ENCODE measurements around the gene CFAP74.

CFAP74 gene

GRCh38 chr1:2042830-2043773, 39.5 kb upstream of the CFAP74 start:
- no peak for DNase-seq (ENCODE audit: low read depth)

GRCh38 chr1:2041887-2042286, 38.3 kb upstream of the CFAP74 start:
- DNase-seq (ENCODE audit: low read depth): no peak

- DNase-seq (ENCODE audit: low read depth): no peak
Observed at GRCh38 chr1:2041305-2041704, 37.7 kb upstream of the CFAP74 start.

GRCh38 chr1:2039251-2039650, 35.7 kb upstream of the CFAP74 start:
- no peak for DNase-seq (ENCODE audit: low read depth)

- no peak for DNase-seq (ENCODE audit: low read depth)
Observed at GRCh38 chr1:2038229-2038628, 34.6 kb upstream of the CFAP74 start.

- DNase-seq (ENCODE audit: low read depth): no peak
Observed at GRCh38 chr1:2037314-2037979, 33.9 kb upstream of the CFAP74 start.

- DNase-seq (ENCODE audit: low read depth): no peak
Observed at GRCh38 chr1:2036287-2036686, 32.7 kb upstream of the CFAP74 start.

- DNase-seq (ENCODE audit: low read depth): no peak
Observed at GRCh38 chr1:2033165-2033564, 29.6 kb upstream of the CFAP74 start.

GRCh38 chr1:2032737-2033136, 29.2 kb upstream of the CFAP74 start:
- no peak for DNase-seq (ENCODE audit: low read depth)

GRCh38 chr1:2031546-2032540, 28.3 kb upstream of the CFAP74 start:
- DNase-seq (ENCODE audit: low read depth): no peak

GRCh38 chr1:2030076-2030871, 26.7 kb upstream of the CFAP74 start:
- DNase-seq (ENCODE audit: low read depth): no peak

- no peak for DNase-seq (ENCODE audit: low read depth)
Observed at GRCh38 chr1:2029561-2029960, 26.0 kb upstream of the CFAP74 start.

- DNase-seq (ENCODE audit: low read depth): no peak
Observed at GRCh38 chr1:2028870-2029560, 25.4 kb upstream of the CFAP74 start.

- no peak for DNase-seq (ENCODE audit: low read depth)
Observed at GRCh38 chr1:2027961-2028583, 24.5 kb upstream of the CFAP74 start.

GRCh38 chr1:2025491-2025981, 21.9 kb upstream of the CFAP74 start:
- no peak for DNase-seq (ENCODE audit: low read depth)

- DNase-seq (ENCODE audit: low read depth): no peak
Observed at GRCh38 chr1:2024887-2025286, 21.3 kb upstream of the CFAP74 start.

- DNase-seq (ENCODE audit: low read depth): no peak
Observed at GRCh38 chr1:2024451-2024850, 20.9 kb upstream of the CFAP74 start.

GRCh38 chr1:2023187-2023586, 19.6 kb upstream of the CFAP74 start:
- no peak for DNase-seq (ENCODE audit: low read depth)

- no peak for DNase-seq (ENCODE audit: low read depth)
Observed at GRCh38 chr1:2022063-2022770, 18.6 kb upstream of the CFAP74 start.

All from EH (cell line).